ENCODE measurements around the gene NPBWR2.

GRCh38 chr20:64146301-64146935 lies 39.1 kb upstream of the NPBWR2 start:
- TF ChIP-seq CTCF (optimal IDR thresholded peaks at IDR 0.05 in 1 of 3, IDR thresholded peaks at IDR 0.05 in 1 of 3, conservative IDR thresholded peaks at IDR 0.05 in 1 of 3; ENCODE audit: extremely low read depth in 1 of 3, insufficient read depth in 2 of 3, low read length in 3 of 3) (no peak), EZH2 (IDR thresholded peaks at IDR 0.05; ENCODE audit: low read length) (no peak)

Measured in keratinocyte (primary cell).